SK-N-SH (cell line): ENCODE measurements around the gene CHDH. TPM values are rescaled to one million over a fixed set of nuclear protein-coding genes. Genes with fewer than 3 reads are reported as not detected.
A peak's percentile ranks its signal among the peaks of the same experiment; 100 is the strongest.

ENCODE experiments used
- CTCF ChIA-PET: fragments of 300-600, 350-600 bp; formaldehyde crosslinking; extraction: SDS; loops from one replicate; lab custom pipeline; 2021; lab: Yijun Ruan, JAX
- POLR2A ChIA-PET: fragments of 350-600 bp; sonication (Branson Sonifier 250); formaldehyde crosslinking; extraction: SDS; loops from one replicate; lab custom pipeline; 2020; ENCODE audit warnings: antibody characterized with exemption, inconsistent platforms; lab: Yijun Ruan, JAX
- DNase-seq: peaks from one replicate; pipeline ENCODE4 v3.0.0; 2012
- H2AFZ ChIP-seq: fragments of 200-600 bp; sonication (generic); 2 replicates; pipeline ENCODE4 v1.8.1; 2016; ENCODE audit warnings: antibody characterized with exemption, mild to moderate bottlenecking, low read depth
- H3F3A ChIP-seq: fragments of 200-600 bp; sonication (generic); replicated peaks from 2 replicates; pipeline ENCODE3; 2016; ENCODE audit warnings: antibody characterized with exemption, mild to moderate bottlenecking; ENCODE audit not compliant: insufficient read depth
- H3K27ac ChIP-seq, 2 experiments: fragments of 200-500 bp in 1 of 2; fragments of 200-600 bp in 1 of 2; sonication (Bioruptor generic) in 1 of 2; sonication (generic), shearing (Covaris generic) in 1 of 2; 2 replicates each; pipeline versions ENCODE4 v1.5.1 to v1.6.1; 2014 to 2016; ENCODE audit warnings: low read depth in 2 of 2, inconsistent platforms in 1 of 2, low read length in 1 of 2, mild to moderate bottlenecking in 1 of 2, mixed read lengths in 1 of 2
- H3K27me3 ChIP-seq: fragments of 200-600 bp; sonication (generic), shearing (Covaris generic); 2 replicates; pipeline ENCODE4 v1.6.1; 2016; ENCODE audit warnings: mixed run types; ENCODE audit not compliant: insufficient read depth
- H3K36me3 ChIP-seq, 2 experiments: fragments of 200-500 bp in 1 of 2; fragments of 200-600 bp in 1 of 2; sonication (Bioruptor generic) in 1 of 2; sonication (generic) in 1 of 2; replicated peaks in 1 of 2; 2 replicates each; pipeline versions ENCODE3 to v1.5.1; 2014 to 2016; ENCODE audit warnings: low read length in 1 of 2, mild to moderate bottlenecking in 1 of 2; ENCODE audit not compliant: insufficient read depth in 2 of 2, control insufficient read depth in 1 of 2
- H3K4me1 ChIP-seq, 2 experiments: fragments of 200-500 bp in 1 of 2; fragments of 200-600 bp in 1 of 2; sonication (Bioruptor generic) in 1 of 2; sonication (generic), shearing (Covaris generic) in 1 of 2; 2 replicates each; pipeline versions ENCODE4 v1.5.1 to v1.6.1; 2014 to 2016; ENCODE audit warnings: low read depth in 1 of 2, low read length in 1 of 2, mixed run types in 1 of 2; ENCODE audit not compliant: insufficient read depth in 2 of 2, control insufficient read depth in 1 of 2
- H3K4me2 ChIP-seq: fragments of 200-600 bp; sonication (generic), shearing (Covaris generic); 2 replicates; pipeline ENCODE4 v1.6.1; 2017; ENCODE audit warnings: mixed run types
- H3K4me3 ChIP-seq, 2 experiments: fragments of 200-500 bp in 1 of 2; fragments of 200-600 bp in 1 of 2; sonication (Bioruptor generic) in 1 of 2; sonication (generic), shearing (Covaris generic) in 1 of 2; 2 replicates each; pipeline versions ENCODE4 v1.5.1 to v1.8.1; 2014 to 2016; ENCODE audit warnings: low read depth in 2 of 2, inconsistent platforms in 1 of 2, low read length in 1 of 2, mild to moderate bottlenecking in 1 of 2, mixed read lengths in 1 of 2, moderate library complexity in 1 of 2
- H3K79me2 ChIP-seq: fragments of 200-600 bp; sonication (generic); 2 replicates; pipeline ENCODE4 v1.8.1; 2017; ENCODE audit warnings: mild to moderate bottlenecking; ENCODE audit not compliant: insufficient read depth
- H3K9ac ChIP-seq: fragments of 200-600 bp; sonication (generic); 2 replicates; pipeline ENCODE4 v1.6.1; 2017; ENCODE audit warnings: mixed run types
- H3K9me2 ChIP-seq: fragments of 200-600 bp; sonication (generic); 2 replicates; pipeline ENCODE4 v1.6.1; 2017; ENCODE audit warnings: mixed run types
- H3K9me3 ChIP-seq: fragments of 200-600 bp; sonication (generic); 2 replicates; pipeline ENCODE4 v1.6.1; 2017; ENCODE audit warnings: mixed run types, mild to moderate bottlenecking, moderate library complexity
- H4K20me1 ChIP-seq: fragments of 200-600 bp; sonication (generic); 2 replicates; pipeline ENCODE4 v1.6.1; 2017; ENCODE audit warnings: mild to moderate bottlenecking, mixed run types; ENCODE audit not compliant: insufficient read depth
- GATA2 ChIP-seq: sonication (generic); formaldehyde crosslinking; IDR thresholded peaks from 2 replicates; pipeline ENCODE4 v1.5.0; 2020; ENCODE audit warnings: mild to moderate bottlenecking, missing genetic modification reagents
- IRF3 ChIP-seq: fragments of 150-350 bp; IDR thresholded peaks from 2 replicates; pipeline ENCODE4 v1.6.1; 2016; ENCODE audit warnings: mild to moderate bottlenecking, low read depth, low read length
- MEF2A ChIP-seq: IDR thresholded peaks from 2 replicates; pipeline ENCODE4 v1.4.0; 2012; ENCODE audit warnings: low read depth, borderline replicate concordance
- NFIC ChIP-seq: IDR thresholded peaks from 2 replicates; pipeline ENCODE4 v1.4.0; 2012; ENCODE audit warnings: borderline replicate concordance
- NRF1 ChIP-seq: IDR thresholded peaks from 2 replicates; pipeline ENCODE4 v1.6.1; 2012; ENCODE audit warnings: low read depth, mild to moderate bottlenecking, low read length
- PBX3 ChIP-seq: IDR thresholded peaks from 2 replicates; pipeline ENCODE4; 2012
- SMC3 ChIP-seq: IDR thresholded peaks from 2 replicates; pipeline ENCODE4 v1.6.1; 2012; ENCODE audit warnings: low read depth, low read length, improper control_type of control experiment
- USF1 ChIP-seq: IDR thresholded peaks from 2 replicates; pipeline ENCODE4 v1.4.0; 2012; ENCODE audit warnings: low read depth, borderline replicate concordance
- USF2 ChIP-seq: fragments of 150-350 bp; IDR thresholded peaks from 2 replicates; pipeline ENCODE4 v1.6.1; 2017; ENCODE audit warnings: antibody characterized with exemption, low read length, low read depth, borderline replicate concordance
- YY1 ChIP-seq: IDR thresholded peaks from 2 replicates; pipeline ENCODE4 v1.4.0; 2012; ENCODE audit warnings: low read depth, mild to moderate bottlenecking
- WGBS: methylation state at CpG from one replicate; pipeline ENCODE4 v1.1.6; 2017; ENCODE audit warnings: low lambda C conversion rate; 5-methylcytosine and 5-hydroxymethylcytosine counted together
- polyA plus RNA-seq, 3 experiments: library from polyadenylated mRNA; depleted of rRNA; stranded (reverse); fragments of >200 nt; gene quantifications; 2 replicates each; pipeline ENCODE4 v1.2.3, GENCODE V29; 2012
- TF ChIP-seq, protein P1 (sequence below): IDR thresholded peaks from 2 replicates; pipeline ENCODE4 v1.4.0; 2012; ENCODE audit warnings: low read depth

The CHDH gene
- polyA plus RNA-seq, 1 of the 3 experiments (the other 2 are of a cell fraction) = 0.33 TPM

- Histone ChIP-seq H3K9ac (peak overlapping the region; percentile 78), H3K9me3 (no peaks in the 10 kb centered on the region), H3K36me3 (peaks cover 12 to 19% of the 10 kb centered on the region in 2 experiments), H3F3A (peaks cover 7% of the 10 kb centered on the region), H3K4me3 (peak overlapping the region; percentile 88 to 100), H3K27ac (peak overlapping the region; percentile 72 to 81), H3K4me2 (peak overlapping the region; percentile 85), H3K79me2 (peaks cover 47% of the 10 kb centered on the region), H2AFZ (peak overlapping the region; percentile 82; the same call in 1 of the 2 replicates), H3K4me1 (peaks cover 0 to 14% of the 10 kb centered on the region in 2 experiments; a peak in 2 of 4 replicates), H4K20me1 (no peaks in the 10 kb centered on the region), H3K9me2 (no peaks in the 10 kb centered on the region), H3K27me3 (no peaks in the 10 kb centered on the region)
- 3% methylated on average over 19 of the region's 21 CpGs for WGBS
- TF ChIP-seq YY1 (no peak), MEF2A (no peak), GATA2 (CRISPR knock-in tag) (no peak), SMC3 (no peak), USF2 (no peak), NFIC (no peak), PBX3 (no peak), IRF3 (no peak), NRF1 (no peak), USF1 (no peak)
- TF ChIP-seq, protein P1, sequence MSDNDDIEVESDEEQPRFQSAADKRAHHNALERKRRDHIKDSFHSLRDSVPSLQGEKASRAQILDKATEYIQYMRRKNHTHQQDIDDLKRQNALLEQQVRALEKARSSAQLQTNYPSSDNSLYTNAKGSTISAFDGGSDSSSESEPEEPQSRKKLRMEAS = no peak
- CTCF ChIA-PET = interaction anchor here (1.0 to 1.5 kb wide), 3 partner anchors 507 to 592 kb away, joined by 3 read pairs; partner anchors contain the start of gene DCP1A
- peak; percentile 47 for DNase-seq
- POLR2A ChIA-PET = interaction anchor here (1.6 kb wide), 1 partner anchor 9 kb away, joined by 8 read pairs; the partner anchor contains the start of gene ACTR8
Measured at GRCh38 chr3:53890726-53891475, 44.7 kb upstream of the CHDH start.
